Renal cortical epithelial cell (primary cell): ENCODE data around the gene EIF4G2. TPM values are rescaled to one million over a fixed set of nuclear protein-coding genes. Genes with fewer than 3 reads are reported as not detected.

Experiments used
- DNase-seq: peaks from one replicate; pipeline ENCODE4 v3.0.0-alpha.2; 2011; ENCODE audit warnings: low read depth
- total RNA-seq: library from RNA; depleted of rRNA; stranded (reverse); fragments of >200 nt; gene quantifications from 2 replicates; pipeline ENCODE4 v1.2.3, GENCODE V29; 2014

The EIF4G2 gene
- total RNA-seq, 1 donor from 2014 or later: 870 TPM

DNA sequence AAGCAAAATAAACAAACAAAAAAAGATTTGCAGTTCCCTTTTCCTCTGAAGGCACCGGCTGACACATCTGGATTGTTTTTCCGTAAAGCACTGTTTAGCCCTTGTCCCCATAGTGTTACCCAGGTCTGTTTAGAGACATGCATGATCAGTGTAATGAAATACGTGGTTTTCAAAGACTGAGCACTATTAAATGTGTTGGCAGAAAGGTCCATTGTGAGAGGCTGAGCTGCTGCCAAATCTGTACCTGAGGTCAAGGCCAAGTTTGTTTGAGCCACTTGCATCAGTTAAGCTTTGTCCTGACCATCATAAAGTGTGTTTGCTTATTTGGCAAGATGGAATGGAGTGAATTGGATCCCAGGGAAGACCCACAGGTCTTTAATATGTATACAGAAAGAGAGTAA, 31.3 kb downstream of the EIF4G2 start:
- DNase-seq: peak; percentile 11

DNA sequence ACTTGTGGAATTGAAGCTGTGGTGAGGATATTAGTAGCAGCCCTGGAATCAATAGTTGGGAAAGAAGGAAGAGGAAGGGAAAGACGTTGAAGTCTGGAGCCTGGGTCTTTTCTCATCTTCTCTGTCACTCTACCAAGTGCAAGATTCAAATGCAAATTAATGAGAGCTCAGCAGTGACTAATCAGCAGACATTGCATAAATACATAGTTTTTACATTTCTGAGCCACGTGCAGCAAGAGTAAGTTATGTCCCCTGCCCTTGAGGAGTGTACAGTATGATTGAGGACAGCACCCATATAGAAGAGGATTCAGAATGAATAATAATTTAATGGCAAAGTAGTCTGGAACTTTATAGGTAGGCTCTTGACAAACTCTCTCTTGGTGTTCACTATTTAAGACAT, 33.9 kb downstream of the EIF4G2 start:
- DNase-seq: no peak

- no peak for DNase-seq
These were observed 37.3 kb downstream of the EIF4G2 start for GRCh38 chr11:10771457-10771856.

DNA sequence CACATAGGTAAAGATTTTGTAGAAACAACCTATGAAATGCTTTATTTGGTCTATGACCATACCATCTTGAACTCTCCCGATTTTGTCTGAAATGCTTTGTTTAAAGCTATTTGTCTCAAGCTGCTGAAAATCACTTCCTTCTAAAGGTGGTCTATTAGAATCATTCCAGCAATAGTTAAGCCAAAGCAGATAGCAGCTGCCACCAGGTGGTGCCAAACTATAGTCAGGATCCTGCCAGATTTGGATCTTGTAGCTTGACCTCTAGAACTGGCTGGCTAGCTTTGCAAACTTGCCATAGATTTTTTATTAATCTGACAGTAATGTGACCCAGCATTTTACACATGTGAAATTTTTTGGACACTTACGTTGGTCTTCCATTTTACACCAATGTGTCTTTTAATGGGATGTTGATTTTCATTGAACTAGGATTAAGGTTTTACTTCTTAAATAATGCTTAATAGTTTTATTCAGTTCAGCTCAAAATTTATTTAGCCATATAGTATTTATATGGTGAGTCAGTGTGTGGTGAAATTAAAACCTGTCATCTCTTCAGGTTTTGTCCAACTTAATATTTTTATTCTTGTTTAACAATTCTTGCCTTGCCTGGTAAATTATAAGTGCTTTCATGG, 38.0 kb downstream of the EIF4G2 start:
- peak; percentile 42 for DNase-seq

GRCh38 chr11:10764412-10764811, 44.3 kb downstream of the EIF4G2 start:
- DNase-seq: no peak

DNA sequence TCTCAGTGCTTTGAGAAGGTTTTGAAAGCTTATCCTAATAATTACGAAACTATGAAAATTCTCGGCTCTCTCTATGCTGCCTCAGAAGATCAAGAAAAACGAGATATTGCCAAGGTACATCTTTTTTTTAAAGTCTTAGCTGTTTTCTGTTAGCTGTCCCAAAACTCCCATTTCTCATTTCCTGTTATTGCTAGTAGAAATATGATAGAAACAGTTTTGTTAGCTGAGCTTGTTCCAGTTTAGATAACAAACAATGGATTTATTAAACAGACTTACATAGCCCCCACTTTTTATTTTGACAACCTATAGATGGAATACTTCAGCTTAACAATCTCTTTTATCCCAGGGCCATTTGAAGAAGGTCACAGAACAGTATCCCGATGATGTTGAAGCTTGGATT, 45.0 kb downstream of the EIF4G2 start:
- DNase-seq: no peak

DNA sequence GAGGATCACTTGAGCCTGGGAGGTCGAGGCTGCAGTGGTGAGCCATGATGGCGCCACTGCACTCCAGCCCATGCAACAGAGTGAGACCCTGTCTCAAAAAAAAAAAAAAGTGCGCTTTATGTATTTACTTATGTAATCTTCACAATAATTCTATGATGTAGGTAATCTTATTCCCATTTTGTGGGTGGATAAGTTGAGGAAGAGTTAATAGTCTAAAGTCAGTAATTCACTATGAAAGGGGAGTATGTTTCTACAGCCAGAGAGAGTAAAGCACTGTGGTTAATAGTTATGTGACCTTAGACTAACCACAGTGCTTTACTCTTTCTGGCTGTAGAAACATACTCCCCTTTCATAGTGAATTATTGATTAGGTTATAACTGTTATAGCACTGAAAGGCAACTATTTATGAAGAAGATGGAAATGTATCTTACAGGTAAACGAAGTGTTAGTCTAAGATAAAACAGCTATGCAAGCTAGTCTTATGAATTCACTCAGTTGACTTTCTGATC, 45.8 kb downstream of the EIF4G2 start:
- DNase-seq: no peak

- DNase-seq: no peak
These were observed 46.5 kb downstream of the EIF4G2 start for GRCh38 chr11:10762185-10762584.

- no peak for DNase-seq
These were observed 47.5 kb downstream of the EIF4G2 start for GRCh38 chr11:10761085-10761698.

DNA sequence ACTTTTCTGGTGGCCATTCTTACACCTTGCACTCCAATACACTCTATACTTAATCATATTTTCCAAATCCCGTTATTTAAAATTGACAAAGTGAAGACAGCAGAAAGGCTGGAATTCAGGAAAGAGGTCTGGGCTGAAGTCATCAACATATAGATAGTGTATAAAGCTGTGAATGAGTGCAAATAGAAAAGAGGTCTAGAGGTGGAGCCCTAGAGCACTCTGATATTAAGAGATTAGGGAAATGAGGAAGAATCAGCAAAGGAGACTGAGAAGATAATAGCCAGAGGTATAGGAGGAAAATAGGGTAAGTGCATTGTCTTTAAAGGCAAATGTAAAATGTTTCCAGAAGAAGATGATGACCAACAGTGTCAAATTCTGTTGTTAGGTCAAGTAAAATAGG, 49.8 kb downstream of the EIF4G2 start:
- DNase-seq: no peak

- DNase-seq: no peak
These were observed 56.2 kb downstream of the EIF4G2 start for GRCh38 chr11:10752486-10752885.

DNA sequence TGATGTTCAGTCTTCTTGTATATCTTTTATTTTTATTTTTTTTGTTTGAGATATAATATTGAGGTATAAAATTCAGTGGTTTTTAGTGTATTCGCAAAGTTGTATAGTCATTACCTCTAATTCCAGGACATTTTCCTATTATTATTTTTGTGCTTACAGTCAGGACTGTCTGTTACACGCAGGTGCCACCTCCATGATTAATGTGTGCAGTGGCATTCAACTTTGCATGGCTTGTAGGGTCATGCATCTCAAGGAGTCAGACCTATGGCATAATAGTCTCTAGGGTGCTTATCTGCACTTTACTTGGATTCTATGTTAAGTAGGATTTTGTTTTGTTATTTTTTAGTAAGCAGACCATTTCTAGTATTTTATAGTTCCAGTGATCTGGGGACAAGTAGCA, 56.7 kb downstream of the EIF4G2 start:
- DNase-seq: peak; percentile 9

- DNase-seq: no peak
These were observed 57.2 kb downstream of the EIF4G2 start for GRCh38 chr11:10751581-10751940.

DNA sequence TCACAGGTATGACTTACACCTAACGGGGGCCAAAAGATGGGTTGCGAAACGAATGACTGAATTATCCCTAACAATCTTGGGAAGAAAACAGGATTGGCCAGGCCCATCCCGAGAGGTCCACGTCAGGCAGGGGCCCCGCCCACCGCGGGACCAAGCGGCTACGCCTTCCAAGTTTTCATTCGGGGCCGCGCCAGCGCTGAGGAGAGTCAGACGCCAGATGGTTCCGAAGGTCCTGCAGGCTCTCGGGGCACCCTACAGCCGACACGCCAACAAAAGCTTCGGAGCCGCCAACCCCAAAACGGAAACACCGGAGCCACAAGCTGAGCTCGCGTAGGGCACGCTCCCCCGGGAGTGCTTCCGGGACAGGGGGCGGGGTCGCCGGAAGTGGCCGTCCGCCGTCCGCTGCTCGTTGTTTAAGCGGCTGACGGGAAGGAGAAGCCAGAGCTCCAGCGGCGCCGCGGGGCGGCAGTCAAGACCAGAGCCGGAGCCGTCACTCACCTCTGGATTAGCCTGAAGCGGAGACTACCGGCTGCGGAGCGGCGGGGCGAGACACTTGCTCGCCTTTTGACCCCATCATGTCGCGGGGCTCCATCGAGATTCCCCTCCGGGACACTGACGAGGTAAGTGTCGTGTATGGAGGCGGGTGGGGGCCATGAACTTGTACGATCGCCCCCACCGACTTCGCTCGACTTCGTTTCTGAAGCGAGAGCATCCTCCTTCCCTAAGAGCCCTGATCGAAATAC, 57.7 kb downstream of the EIF4G2 start, which contains the start of gene CTR9:
CTR9 (plus strand) TSS at position 409 of the 743 bp plus-strand sequence; CDS start at position 576, 167 bp downstream.
- DNase-seq: peak; percentile 89

GRCh38 chr11:10749476-10749875, 59.2 kb downstream of the EIF4G2 start:
- DNase-seq: no peak

- DNase-seq: no peak
These were observed 61.0 kb downstream of the EIF4G2 start for GRCh38 chr11:10747733-10748132.

Other genes with a start within 250 kb of the EIF4G2 start
- gene LYVE1, start 240.3 kb downstream of the EIF4G2 start, total RNA-seq: 0.05 and 0.17 TPM in 2 replicates
- gene IRAG1, start 115.2 kb downstream of the EIF4G2 start, total RNA-seq: under 0.01 and 0.15 TPM in 2 replicates
- gene CTR9, start 57.7 kb downstream of the EIF4G2 start, total RNA-seq: 28.3 and 42.9 TPM in 2 replicates
- 16.3 and 32.8 TPM in 2 replicates for gene ZBED5, start 49.1 kb upstream of the EIF4G2 start, total RNA-seq